Suppressor macrophage treated with lipopolysaccharide for 1 hour (primary cell): ENCODE results near the gene FGD5.
A peak's percentile ranks its signal among the peaks of the same experiment; 100 is the strongest.

Source experiments
- DNase-seq, 3 donors: peaks; one replicate each; pipeline ENCODE4 v3.0.0-alpha.2; 2020 to 2022

FGD5 gene

DNA sequence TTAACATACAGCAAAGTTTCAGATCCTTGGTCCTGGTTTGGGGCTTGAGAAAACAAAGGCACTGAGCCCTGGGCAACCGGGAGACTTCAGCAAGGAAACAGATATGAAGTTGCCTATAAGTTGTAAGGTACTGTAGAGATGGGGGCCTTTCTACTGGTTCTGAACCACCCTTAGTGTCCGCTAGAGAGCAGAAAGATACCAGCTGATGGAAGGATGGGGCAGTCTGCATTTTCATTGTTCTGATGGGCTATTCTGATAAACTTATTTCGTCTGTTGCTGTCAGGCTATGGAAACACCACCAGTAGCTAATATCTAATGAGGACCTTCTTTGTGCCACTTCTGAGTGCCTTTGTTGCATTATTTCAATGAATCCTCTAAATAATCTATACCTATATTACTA, 38.7 kb downstream of the FGD5 start:
- no peak for DNase-seq

DNA sequence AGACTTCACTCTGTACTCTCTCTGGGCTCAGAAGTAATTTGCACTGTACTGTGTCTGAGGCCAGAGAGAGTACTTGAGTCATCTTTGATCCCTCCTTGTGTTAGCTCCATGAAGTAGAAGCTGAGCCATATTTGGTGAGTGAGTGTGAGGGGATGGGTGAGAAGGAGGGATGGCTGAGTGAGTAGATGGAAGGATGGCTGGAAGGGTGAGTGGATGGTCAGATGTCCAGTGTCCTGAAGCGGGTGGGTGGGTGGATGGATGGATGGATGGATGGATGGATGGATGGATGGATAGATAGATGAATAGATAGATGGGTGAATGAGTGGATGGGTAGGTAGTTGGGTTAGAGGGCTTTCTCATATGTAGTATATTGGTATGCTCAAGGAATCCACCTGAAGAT, 39.3 kb downstream of the FGD5 start:
- no peak for DNase-seq

DNA sequence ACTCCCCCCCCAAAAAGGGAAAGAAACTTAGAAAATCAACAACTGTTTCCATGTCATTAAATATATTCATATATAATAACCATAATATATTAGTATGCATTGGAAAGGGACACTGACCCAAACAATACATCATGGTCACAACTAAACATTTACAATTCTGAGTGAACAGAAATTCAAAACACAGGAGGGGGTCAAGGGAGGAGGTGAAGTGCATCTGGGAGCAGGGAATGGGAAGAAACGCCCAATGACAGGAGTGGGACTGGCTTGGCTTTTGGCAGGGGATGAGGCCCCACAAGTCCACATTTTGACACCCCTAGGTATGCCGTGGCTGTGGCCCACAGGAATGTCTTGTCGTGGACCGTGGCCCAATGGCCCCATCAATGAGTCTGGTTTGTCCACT, 41.1 kb downstream of the FGD5 start:
- DNase-seq, result no peak

DNA sequence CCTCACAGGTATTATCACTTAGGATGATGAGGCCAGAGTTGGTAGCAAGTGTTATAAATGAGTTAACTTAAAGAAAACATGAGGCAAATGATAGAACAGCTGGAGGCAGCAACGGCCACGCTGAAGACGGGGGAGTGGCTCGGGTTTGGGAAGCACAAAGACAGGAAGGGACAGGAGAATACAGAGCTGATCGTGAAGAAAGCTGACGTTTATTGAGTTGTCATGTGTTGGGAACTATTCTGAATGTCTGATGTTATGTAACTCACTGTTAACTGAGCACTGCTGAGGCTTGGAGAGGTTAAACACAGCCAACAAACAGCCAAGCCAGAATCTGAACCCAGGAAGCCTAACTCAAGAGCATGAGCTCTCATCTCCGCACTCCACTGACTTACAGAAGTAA, 42.3 kb downstream of the FGD5 start:
- peak in 2 of 3 donors; percentile 10 to 20 for DNase-seq

DNA sequence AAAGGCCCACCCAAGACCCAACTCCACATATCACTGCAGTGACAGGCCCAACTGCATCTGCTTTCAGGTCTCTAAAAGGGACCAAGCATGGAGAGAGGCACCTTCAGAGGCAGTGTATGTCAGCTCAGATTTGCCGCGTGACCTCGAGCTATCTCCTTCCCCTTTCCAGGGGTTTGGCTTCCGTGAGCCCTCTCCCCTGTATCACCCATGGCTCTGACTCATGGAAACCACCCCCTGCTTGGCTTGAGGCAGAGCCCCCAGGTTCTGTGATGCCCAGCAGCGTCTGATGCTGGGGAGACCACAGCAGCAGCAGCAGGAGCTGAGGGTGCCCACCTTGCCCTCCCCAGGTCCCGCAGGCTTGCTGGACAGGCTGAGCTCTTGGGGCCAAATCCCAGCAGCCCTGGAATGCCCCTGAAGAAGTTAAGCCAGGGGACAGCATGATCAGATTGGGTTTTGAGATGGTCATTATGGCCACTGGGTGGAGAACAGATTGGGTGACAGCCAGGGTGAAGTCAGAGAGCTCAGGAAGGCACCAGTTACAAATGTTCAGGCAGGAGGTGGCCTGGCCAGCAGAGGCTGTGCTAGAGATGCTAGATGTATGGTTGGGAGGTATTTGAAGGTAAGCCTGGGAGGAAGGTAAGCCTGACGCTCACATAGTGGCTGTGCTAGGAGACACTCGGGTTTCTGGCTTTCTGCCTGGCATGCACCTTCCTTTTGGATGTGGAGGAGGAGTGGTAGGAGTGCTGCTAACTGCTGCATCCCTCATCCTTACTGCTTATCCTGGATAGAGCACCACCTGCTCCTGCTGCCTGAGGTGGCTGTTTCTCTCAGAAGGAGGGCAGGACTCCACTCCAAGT, 42.9 kb downstream of the FGD5 start:
- DNase-seq, result peak; percentile 49 to 68 (median 64)

DNA sequence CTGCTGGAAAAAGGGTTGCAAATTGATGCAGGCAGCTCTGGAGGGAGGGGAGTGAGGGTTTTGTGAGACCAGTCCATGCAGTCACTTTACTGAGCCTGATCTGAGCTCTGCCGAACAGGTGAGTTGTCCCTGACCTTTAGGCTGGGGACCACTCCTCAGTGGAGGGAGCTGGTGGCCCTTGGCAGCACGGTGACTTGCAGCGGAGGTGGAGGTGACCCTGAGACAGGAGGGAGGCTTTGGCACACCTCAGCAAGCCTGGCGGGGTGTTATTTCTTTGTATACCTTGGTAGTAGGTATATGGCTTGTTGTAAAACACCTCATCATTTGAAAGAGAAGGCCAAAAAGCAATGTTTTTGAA, 43.5 kb downstream of the FGD5 start:
- DNase-seq, result no peak

DNA sequence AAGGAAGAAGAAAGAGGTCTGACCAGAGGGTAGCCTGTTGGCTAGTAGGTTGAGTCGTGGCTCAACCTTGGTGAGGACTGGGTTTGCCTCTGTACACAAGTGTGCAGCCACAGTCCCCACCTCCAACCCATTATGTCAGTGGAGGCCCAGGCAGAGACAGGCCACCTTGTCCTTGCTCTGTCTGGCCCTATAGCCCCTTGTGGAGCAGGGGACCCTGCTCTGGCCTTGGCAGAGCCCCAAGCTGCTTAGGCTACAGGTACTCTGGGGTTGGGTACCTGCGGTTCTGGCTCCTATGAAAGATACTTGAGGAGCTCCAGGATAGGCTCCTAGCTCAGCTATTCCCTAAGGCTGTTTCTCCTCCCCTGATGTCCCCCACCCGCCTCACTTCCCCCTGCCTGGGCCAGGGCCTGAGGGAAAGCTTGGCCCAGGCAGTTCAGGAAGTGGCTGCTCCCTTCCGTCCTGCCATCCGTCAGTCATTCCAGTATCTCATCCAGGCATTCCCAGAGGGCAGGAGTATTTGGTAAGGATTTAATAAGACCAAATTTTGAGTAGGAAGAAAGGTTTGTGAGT, 44.0 kb downstream of the FGD5 start:
- DNase-seq, result no peak

DNA sequence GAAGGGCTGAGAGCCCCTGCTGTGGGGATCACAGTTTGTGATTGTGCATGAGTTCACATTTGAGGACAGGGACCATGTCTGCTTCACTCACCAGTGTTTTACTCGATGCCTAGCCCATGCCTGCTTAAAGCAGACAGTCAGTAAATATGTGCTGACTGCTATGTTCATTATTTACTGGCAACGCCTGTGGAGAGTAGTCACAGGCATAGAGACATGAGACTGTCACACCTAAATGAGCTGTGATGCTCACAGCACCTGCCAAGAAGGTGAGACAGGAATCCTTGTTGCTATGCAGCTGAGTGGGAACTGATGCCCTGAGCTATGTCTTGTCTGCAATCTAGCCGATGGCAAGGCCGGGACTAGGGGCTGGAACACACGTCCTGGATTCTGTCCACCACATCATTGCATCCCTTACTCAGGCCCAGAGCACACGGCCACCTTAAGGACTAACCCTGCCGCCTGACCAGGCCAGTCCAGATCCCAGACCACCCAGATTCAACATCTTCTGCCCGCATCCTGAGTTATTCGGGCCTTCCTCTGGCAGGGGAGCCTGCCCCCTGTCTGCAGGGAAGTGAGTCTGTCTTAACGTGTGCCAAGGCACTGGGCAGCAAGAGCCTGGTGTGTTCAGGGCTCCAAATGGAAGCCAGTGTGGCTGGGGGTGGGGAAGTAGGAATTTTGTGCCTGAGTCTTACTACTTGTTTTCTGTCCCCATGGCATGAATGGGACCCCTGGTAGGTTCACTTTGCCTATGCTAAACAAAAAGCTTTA, 44.8 kb downstream of the FGD5 start:
- DNase-seq, result peak in 1 of 3 donors; percentile 10

DNA sequence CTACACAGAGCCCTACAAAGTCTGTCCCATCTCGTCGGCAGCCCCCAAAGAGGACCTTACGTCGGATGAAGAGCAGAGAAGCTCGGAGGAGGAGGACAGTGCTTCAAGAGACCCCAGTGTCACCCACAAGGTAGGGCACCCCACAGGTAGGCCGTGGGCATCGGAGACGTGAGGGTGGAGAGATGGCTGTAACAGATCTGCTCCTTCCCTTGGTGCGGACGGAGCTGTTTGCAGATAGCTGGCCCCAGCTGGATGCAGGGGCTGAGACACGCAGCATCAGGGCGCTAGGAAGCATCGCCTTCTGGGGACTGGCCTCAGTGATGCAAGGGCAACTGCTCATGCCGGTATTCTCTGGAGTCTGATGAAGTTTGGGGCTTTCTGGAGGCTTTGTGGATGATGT, 45.4 kb downstream of the FGD5 start:
- DNase-seq, result no peak

DNA sequence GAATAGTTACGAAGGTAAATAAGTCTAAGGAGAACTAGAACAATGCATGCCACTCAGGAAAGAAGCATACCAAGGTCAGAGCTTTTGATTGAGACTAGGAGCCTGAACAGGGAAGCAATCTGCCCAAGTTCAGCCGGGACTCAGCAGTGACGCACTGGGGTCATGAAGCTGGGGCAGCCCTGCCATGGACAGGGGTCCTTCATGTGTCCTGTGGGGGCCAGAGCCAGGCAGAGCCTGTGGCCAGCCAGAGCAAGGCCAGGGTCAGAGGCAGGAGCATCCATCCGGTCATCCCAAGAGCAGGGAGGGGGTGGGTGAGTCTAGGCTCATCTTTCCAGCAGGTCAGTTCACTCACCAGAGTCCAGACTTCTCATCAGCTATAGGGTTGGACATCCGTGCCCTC, 47.9 kb downstream of the FGD5 start:
- no peak for DNase-seq

DNA sequence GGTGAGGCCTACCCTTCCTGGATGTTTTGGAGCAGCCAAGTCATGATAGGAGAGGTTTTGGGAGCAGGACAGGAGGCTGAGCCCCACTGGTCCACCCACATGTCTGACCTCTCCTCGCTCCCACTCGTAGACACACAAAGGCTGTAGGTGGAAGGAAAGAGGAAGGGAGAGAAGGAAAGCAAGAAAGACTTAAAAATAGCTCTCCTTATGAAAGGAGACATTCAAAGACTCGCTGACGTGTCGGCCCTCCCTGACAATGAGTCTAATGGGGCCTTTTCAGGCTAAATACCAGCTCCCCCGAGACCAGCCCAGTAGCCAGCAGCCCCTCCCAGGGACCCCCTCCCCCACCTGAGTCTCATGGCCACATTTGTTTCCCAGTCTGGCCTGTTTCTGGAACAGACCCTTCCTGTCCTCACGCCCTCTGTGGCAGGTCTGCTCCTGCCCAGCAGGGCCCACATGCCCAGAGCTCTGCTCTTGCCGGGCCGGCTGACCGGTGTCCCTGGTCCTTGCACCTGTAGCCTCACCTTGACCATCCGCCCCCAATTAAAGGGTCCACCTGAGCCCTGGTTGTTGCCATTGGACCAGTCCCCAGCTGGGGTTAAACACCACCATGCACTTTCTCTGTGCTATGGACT, 49.3 kb downstream of the FGD5 start:
- DNase-seq, result peak; percentile 36 to 55 (median 37)

DNA sequence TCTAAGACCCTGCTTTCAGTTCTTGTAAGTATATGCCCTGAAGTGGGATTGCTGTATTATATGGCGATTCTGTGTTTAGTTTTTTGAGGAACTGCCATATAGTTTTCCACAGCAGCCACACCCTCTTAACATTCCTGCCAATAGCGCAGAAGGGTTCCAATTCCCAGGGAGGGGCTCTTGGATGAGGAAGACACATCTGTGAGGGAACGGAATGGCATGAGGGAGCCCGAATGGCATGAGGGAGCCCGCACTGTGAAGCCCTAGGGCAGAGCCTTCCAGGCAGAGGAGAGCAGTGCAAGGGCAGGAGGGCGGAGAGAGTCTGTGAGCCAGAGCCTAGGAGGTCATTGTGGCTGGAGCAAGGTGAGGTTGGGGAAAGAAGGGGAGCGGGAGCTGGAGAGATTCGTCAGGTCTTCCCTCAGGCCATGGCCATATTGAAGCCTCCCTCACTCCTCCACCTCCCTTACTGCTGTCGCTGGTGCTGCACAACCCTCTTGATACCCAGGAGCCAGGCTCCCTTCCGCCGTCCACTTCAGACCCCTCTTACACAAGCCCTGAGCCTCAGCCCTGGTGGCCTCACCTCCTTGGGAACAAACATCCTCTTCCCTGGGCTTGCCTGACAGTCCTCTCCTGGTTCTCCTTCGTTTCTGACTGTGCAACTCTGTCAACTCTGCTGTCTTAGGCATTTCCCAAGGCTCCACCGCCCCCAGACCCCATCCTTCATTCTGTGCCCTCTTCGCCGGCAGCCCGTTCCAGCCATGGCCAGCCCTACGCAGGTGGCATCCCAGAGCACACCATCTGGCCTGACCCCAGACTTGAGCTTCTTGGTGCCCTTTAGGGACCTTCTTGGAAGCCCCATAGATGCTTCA, 51.4 kb downstream of the FGD5 start:
- no peak for DNase-seq

DNA sequence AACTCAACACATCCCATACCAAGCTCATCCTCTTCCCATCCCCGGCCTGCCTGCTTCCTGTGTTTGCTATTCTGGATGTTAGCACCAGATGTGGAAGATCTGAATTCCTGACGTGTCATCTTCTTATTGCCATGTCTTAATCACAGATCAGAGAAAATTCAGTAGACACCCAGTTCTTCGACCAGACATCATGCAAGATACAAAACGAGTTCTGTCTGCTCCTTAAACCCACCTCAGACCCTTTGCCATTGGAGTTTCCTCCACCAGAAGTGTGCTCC, 52.0 kb downstream of the FGD5 start:
- DNase-seq, result no peak

DNA sequence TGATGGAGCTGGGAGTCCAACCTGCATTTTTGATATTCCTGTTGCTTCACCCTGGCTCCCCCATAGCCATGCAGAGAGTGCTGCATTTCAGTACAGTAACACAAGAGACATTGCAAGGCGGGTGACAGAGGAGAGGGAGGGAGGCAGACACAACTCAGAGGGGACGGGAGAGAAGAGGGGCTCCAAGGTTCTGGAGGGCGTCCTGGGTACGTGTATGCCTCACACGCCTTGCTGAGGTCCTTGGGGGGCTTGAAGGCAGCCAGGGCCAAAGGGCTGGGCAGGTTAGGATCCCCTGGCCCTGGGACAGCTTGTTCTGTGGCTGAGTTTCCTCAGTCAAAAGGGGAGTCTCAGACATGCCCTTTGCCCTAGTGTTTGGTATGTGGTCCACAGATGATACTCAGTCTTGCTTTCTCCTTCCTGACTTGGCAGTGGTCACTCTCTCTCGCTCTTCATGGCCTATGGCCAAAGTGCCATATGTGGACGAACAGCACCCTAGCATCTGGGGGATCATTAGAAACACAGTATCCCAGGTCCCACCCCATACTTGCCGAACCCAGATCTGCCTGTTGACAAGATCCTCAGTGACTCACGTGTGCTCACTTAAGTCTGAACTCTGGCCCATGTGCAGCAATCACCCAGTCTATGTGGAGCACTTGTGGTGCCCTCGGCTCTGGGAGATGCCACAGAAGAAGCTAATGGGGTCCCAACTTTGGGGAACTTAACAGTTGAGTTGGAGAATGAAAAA, 52.9 kb downstream of the FGD5 start:
- DNase-seq, result no peak

DNA sequence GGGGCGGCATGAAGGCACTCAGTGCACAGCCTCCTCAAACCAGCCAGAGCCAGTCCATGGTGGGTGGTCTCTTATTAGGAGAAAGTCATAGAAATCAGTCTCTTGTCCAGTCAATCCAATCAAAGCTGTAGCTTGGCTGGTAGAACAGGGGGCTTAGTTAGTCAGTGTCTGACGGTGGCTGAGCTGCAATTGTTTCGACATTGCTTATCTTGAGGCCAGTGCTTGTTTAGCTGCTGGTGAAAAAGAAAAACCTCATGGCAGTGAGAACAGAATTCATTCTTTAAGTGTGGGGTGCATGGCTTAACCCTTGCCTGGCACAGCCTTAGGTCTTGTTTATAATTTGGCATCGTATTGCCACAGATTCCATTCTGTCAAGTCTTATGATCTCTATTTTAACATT, 53.9 kb downstream of the FGD5 start:
- no peak for DNase-seq

DNA sequence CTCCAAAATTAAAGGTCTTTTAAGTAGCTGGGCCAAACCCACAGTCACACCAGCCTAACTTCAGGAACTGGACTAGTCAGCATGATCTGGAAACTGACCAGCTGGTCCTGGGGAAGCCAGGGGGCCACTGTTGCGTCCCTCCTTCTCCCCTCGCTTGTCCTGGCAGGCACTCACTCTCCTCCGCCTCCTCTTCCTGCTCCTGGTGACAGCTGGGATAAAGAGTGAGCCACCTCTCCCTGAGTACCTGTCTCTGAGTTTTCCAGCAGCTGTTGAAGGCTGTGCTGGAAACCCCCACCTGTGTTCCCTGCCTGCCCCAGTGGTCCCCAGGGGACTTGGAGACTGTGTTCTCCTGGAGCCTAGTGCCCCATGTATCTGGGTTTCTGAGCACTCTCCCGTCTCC, 56.0 kb downstream of the FGD5 start:
- DNase-seq, result no peak

DNA sequence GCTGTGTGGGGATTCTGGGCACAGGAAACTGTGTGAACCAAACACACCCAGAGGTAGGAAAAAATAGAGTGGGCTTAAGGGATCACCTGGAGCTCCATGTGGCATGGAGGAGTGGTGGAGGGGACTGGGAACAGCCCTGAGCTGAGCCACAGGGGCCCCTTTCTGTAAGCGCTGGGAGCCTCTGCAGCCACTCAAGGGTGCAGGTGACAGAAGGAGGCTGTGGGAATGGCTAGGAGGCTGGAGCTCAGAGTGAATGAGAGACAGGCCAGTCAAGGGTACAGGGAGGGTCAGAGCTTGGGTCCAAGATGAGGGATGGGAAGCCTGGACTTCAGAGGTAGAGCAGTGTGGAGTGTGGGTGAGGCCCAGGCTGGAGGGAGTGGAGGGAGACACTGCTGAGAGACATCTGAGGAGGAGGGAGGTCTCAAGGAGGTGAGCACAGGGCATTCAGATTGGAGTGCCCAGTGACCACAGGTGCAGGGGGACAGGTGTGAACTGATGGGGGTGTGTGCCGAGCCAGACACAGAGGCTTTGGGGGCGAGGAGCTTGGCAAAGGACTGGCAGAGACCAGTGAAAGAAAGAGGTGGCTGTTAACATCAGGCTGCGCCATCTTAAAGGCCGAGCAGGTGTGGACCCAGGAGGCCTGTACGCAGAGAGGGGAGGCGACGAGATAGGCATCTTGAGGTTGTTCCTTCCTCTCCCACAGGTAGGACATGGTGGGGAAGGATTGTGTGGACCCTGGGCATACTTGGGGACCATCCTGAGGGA, 56.8 kb downstream of the FGD5 start:
- DNase-seq, result no peak

DNA sequence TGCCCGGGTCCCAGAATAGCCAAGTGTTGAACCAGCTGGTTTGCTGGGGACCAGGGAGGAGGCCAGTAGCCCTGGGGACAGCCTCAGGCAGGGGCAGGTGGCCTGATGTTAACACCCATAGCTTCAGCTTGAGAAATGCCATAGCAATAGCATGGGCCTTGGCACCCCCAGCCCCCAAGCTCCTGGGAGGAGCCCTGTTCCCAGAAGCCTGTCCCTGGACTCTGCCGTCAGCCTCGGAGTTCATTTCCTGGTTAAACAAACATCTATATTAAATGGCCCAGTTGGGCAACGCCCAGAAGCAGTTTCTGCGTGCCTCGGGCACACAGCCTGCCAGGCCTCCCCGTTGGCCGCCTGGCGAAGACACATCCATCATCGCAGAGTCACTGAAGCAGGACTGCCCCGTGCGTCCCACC, 58.2 kb downstream of the FGD5 start:
- DNase-seq, result no peak

DNA sequence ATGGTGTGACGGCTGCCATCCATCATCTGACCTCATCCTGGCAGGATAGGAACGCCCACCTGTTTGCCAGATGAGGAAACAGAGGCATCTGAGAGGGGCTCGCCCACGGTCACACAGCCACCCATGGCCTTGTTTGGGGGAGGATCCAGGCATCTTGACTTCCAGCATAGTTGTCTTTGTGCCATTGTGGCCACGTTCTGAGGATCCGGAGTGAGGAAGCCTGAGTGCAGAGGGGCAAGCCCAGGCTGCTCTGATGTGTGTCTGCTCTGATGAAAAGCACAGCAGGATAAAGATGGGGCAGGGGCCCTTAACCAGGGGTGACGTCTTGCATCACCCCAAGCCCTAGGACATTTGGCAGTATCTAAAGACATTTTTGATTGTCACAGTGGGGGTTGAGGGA, 58.7 kb downstream of the FGD5 start:
- peak in 1 of 3 donors; percentile 23 for DNase-seq

DNA sequence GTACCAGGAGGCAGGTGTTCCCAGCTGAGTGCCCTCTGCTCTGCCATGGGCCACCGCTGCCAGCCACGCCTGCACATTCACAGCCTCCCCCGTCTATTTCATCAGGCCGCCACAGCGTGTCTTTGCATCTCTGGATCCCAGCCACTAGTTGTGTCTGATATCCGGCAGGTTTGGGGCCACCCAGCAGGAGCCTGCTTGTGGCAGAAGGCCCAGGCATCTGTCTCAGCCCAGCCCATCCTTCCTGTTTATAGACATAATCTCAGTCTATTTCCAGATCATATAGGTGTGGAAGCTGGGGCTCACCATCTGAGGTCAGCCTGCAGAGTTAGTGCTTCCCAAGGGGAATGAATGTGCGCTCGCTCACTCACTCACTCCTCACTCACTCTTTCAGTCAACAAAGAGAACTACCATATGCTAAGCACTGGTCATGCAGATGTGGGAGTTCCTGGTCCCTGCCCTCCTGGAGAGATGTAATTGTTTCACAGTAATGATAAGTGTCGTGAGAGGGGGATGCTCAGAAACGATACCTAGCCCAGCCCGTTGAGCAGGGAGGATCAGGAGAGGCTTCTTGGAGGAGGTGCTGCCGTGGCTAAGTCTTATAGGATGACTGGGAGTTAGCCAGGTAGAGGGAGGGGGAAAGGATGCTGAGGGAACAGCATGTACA, 60.6 kb downstream of the FGD5 start:
- DNase-seq, result no peak
